Measurements from ENCODE around the gene NDUFAF2. TPM values are rescaled to one million over a fixed set of nuclear protein-coding genes. Genes with fewer than 3 reads are reported as not detected.

NDUFAF2 gene
- total and polyA plus RNA-seq, 2 of the 8 experiments (the other 6 are each of a cell fraction or from before 2014, with no cell fraction given): 10.7 to 46.5 TPM

- no peak overlapping the region for H4K5ac ChIP-seq (ENCODE audit: insufficient read length, low read depth, low read length)
- ChIA-PET CTCF (ENCODE audit: partially characterized antibody) (no interaction called here), POLR2A (ENCODE audit: partially characterized antibody) (no interaction called here)
- H3K14ac ChIP-seq (ENCODE audit: insufficient read length): no peak overlapping the region
- H3K56ac ChIP-seq (replicated peaks; ENCODE audit: insufficient read length, low read depth, low read length): no peak overlapping the region
- no peak overlapping the region for H4K8ac ChIP-seq (ENCODE audit: extremely low read depth, insufficient read depth, low read length)
- H3K23me2 ChIP-seq (ENCODE audit: low read depth, low read length): no peaks in the 10 kb centered on the region
- no peak overlapping the region for H2BK20ac ChIP-seq (ENCODE audit: low read length)
- no peak overlapping the region for H2AFZ ChIP-seq (ENCODE audit: low read length)
- no peaks in the 10 kb centered on the region for H3K27me3 ChIP-seq (replicated peaks in 1 of 4; ENCODE audit: control insufficient read depth in 3 of 4, extremely low read depth in 1 of 4, insufficient read depth in 3 of 4, low read length in 3 of 4)
- DNase-seq (ENCODE audit: low read depth in 1 of 2, low spot score in 2 of 2) (no peak), FAIRE-seq (no peak)
- no peak overlapping the region for H4K91ac ChIP-seq (replicated peaks; ENCODE audit: insufficient read length, low read length)
- H3K79me1 ChIP-seq (ENCODE audit: low read depth, low read length): no peaks in the 10 kb centered on the region
- no peaks in the 10 kb centered on the region for H3K36me3 ChIP-seq (ENCODE audit: control insufficient read depth in 2 of 4, insufficient read depth in 4 of 4, low read length in 3 of 4)
- 0 out of 4 replicates have a peak, but pooled peaks cover 0 to 6% of the 10 kb centered on the region in 2 experiments for H3K9me3 ChIP-seq (ENCODE audit: insufficient read depth in 2 of 2, low read depth in 1 of 2, low read length in 1 of 2)
- H3K9ac ChIP-seq (replicated peaks in 1 of 4; ENCODE audit: extremely low read depth in 1 of 4, low read depth in 3 of 4, low read length in 3 of 4): no peak overlapping the region
- no peak overlapping the region for H3K4ac ChIP-seq (replicated peaks; ENCODE audit: insufficient read length, low read depth, low read length)
- no peak overlapping the region for H3K4me2 ChIP-seq (ENCODE audit: insufficient read depth in 1 of 2, low read depth in 2 of 2, low read length in 2 of 2)
- no peak overlapping the region for H3K4me3 ChIP-seq (ENCODE audit: extremely low read depth in 1 of 4, insufficient read depth in 2 of 4, low read depth in 3 of 4, low read length in 4 of 4)
- no peaks in the 10 kb centered on the region for H3K4me1 ChIP-seq (replicated peaks in 1 of 4; ENCODE audit: control insufficient read depth in 3 of 4, insufficient read depth in 4 of 4, low read length in 3 of 4)
- 95% methylated on average over 2 of the region's 2 CpGs; no CpG with 5 or more reads in 1 of the 2 experiments for WGBS, 2 experiments (ENCODE audit: extremely low coverage in 1 of 2, insufficient coverage in 1 of 2, insufficient read length in 1 of 2, insufficient replicate concordance in 2 of 2, low coverage in 1 of 2, low lambda C conversion rate in 2 of 2, missing lambda C conversion rate in 1 of 2)
- H2BK12ac ChIP-seq (ENCODE audit: low read depth, low read length): no peak overlapping the region
- H2BK5ac ChIP-seq (ENCODE audit: low read depth, low read length): no peak overlapping the region
- peaks cover 0 to 21% of the 10 kb centered on the region in 2 experiments; a peak in 3 of 4 replicates for H3K79me2 ChIP-seq (ENCODE audit: control insufficient read depth in 1 of 2, insufficient read depth in 2 of 2, low read length in 2 of 2)
- H2BK15ac ChIP-seq (ENCODE audit: low read length): no peak overlapping the region
- H4K20me1 ChIP-seq (replicated peaks in 1 of 2; ENCODE audit: control insufficient read depth in 1 of 2, insufficient read depth in 2 of 2, low read length in 2 of 2): no peaks in the 10 kb centered on the region
- no peak overlapping the region for H2AK5ac ChIP-seq (ENCODE audit: low read depth, low read length)
- no peak overlapping the region for H3K23ac ChIP-seq (ENCODE audit: insufficient read length)
- TF ChIP-seq SIN3A (conservative IDR thresholded peaks at IDR 0.05 in 1 of 2, IDR thresholded peaks at IDR 0.05 in 1 of 2; ENCODE audit: low read depth in 1 of 2, low read length in 2 of 2) (no peak), ZNF274 (IDR thresholded peaks at IDR 0.05; ENCODE audit: borderline replicate concordance, extremely low read depth, low read length) (no peak), TEAD4 (IDR thresholded peaks at IDR 0.05; ENCODE audit: low read depth, low read length) (no peak), SP2 (IDR thresholded peaks at IDR 0.05; ENCODE audit: low read length) (no peak), TCF12 (IDR thresholded peaks at IDR 0.05; ENCODE audit: low read depth, low read length) (no peak)
- no peak overlapping the region for H3K27ac ChIP-seq (ENCODE audit: low read depth, low read length)
- no peak overlapping the region for H3K18ac ChIP-seq (ENCODE audit: extremely low read depth, low read length)
- H2BK120ac ChIP-seq (replicated peaks; ENCODE audit: low read depth, low read length): no peak overlapping the region
Observed at GRCh38 chr5:60958712-60959111, 13.7 kb downstream of the NDUFAF2 start.
